GM06990 (cell line): ENCODE data around the gene TPSG1.
"Not testable (repeated sequence)": the region's sequence is repeated elsewhere in the genome, so short reads cannot be mapped to it uniquely, and the experiment has no call there.

Source experiments
- DNase-seq: peaks from one replicate; pipeline ENCODE4 v3.0.0-alpha.2; 2011; ENCODE audit not compliant: insufficient read length; ENCODE audit errors: extremely low read depth
- H3K27me3 ChIP-seq: replicated peaks from 2 replicates; pipeline ENCODE4 v1.6.0; 2011; ENCODE audit warnings: low read length; ENCODE audit not compliant: control insufficient read depth, insufficient read depth
- H3K36me3 ChIP-seq: 2 replicates; pipeline ENCODE4 v1.5.1; 2011; ENCODE audit warnings: low read length; ENCODE audit not compliant: control insufficient read depth, insufficient read depth
- H3K4me3 ChIP-seq: replicated peaks from 2 replicates; pipeline ENCODE4 v1.5.1; 2011; ENCODE audit warnings: low read depth, mild to moderate bottlenecking, control low read depth, low read length
- TF ChIP-seq, protein P1 (sequence below): IDR thresholded peaks from 2 replicates; pipeline ENCODE4 v1.5.1; 2011; ENCODE audit warnings: low read length, control low read depth, mild to moderate bottlenecking, inconsistent platforms; ENCODE audit not compliant: insufficient read depth, poor library complexity, severe bottlenecking

The TPSG1 gene

DNA sequence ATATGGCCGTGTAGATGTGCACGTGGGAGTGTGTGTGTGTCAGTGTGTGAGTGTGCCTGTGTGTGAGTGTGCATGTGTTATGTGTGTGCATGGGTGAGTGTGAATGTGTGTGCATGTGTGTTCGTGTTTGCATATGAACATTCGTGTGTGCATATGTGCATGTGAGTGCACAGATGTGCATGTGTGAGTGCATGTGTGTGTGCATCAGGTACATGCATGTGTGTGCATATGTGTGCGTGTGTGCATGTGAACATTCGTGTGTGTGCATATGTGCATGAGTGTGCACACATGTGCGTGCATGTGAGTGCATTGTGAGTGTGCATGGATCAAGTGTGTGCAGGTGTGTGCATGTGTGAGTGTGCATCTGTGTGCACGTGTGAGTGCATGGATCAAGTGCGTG lies 12.9 kb upstream of the TPSG1 start:
- no peaks in the 10 kb centered on the region for H3K27me3 ChIP-seq
- H3K4me3 ChIP-seq, result no peak overlapping the region
- no peaks in the 10 kb centered on the region for H3K36me3 ChIP-seq
- TF ChIP-seq, protein P1, sequence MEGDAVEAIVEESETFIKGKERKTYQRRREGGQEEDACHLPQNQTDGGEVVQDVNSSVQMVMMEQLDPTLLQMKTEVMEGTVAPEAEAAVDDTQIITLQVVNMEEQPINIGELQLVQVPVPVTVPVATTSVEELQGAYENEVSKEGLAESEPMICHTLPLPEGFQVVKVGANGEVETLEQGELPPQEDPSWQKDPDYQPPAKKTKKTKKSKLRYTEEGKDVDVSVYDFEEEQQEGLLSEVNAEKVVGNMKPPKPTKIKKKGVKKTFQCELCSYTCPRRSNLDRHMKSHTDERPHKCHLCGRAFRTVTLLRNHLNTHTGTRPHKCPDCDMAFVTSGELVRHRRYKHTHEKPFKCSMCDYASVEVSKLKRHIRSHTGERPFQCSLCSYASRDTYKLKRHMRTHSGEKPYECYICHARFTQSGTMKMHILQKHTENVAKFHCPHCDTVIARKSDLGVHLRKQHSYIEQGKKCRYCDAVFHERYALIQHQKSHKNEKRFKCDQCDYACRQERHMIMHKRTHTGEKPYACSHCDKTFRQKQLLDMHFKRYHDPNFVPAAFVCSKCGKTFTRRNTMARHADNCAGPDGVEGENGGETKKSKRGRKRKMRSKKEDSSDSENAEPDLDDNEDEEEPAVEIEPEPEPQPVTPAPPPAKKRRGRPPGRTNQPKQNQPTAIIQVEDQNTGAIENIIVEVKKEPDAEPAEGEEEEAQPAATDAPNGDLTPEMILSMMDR, result no peak
- DNase-seq, result no peak

GRCh38 chr16:1236659-1237058 lies 11.6 kb upstream of the TPSG1 start:
- not testable (repeated sequence) for H3K4me3 ChIP-seq, DNase-seq, H3K36me3 ChIP-seq, H3K27me3 ChIP-seq

GRCh38 chr16:1232049-1232748 lies 7.1 kb upstream of the TPSG1 start:
- H3K36me3 ChIP-seq, DNase-seq, H3K27me3 ChIP-seq, H3K4me3 ChIP-seq: not testable (repeated sequence)

DNA sequence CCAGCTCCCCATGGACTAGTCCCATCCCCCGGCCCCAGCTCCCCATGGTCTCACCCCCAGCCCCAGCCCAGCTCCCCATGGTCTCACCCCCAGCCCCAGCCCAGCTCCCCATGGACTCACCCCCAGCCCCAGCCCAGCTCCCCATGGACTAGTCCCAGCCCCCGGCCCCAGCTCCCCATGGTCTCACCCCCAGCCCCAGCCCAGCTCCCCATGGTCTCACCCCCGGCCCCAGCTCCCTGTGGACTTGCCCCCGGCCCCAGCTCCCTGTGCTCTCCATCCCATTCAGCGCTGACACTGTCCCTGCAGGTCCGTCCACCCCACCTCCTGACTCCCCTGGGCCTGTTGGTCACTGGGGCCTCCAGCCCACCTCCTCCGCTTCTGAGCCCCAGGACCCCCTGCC lies 6.2 kb upstream of the TPSG1 start:
- not testable (repeated sequence) for DNase-seq, H3K27me3 ChIP-seq, H3K4me3 ChIP-seq, H3K36me3 ChIP-seq

- not testable (repeated sequence) for H3K27me3 ChIP-seq, H3K36me3 ChIP-seq, DNase-seq, H3K4me3 ChIP-seq
These were observed 5.6 kb upstream of the TPSG1 start for GRCh38 chr16:1230471-1231212.

DNA sequence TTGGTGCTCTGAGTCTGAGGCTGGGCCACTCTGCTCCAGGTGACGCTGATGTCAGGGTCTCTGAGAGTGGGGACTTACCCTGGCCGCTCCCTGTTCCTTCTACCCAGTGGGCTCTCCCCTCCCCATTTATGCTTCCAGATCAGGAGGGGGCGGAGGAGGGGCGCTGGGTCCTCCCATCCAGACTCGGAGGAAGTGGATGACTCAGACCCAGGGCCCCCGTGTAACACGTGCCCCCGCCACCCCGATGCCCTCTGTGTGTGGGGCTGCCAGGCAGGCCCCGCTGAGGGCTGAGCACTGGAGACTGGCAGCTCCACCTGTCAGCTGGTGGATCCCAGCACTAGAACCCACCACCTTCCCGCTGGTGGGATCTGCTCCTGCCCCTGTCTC lies 5.0 kb upstream of the TPSG1 start, which contains the start of gene TPSB2:
Gene TPSB2 (minus strand): TSS at position 101 of the 387 bp plus-strand sequence. CDS start 233 bp downstream, outside the sequence.
- not testable (repeated sequence) for H3K4me3 ChIP-seq, DNase-seq, H3K36me3 ChIP-seq, H3K27me3 ChIP-seq

GRCh38 chr16:1229476-1229875 lies 4.4 kb upstream of the TPSG1 start:
- not testable (repeated sequence) for H3K36me3 ChIP-seq, H3K27me3 ChIP-seq, H3K4me3 ChIP-seq, DNase-seq

DNA sequence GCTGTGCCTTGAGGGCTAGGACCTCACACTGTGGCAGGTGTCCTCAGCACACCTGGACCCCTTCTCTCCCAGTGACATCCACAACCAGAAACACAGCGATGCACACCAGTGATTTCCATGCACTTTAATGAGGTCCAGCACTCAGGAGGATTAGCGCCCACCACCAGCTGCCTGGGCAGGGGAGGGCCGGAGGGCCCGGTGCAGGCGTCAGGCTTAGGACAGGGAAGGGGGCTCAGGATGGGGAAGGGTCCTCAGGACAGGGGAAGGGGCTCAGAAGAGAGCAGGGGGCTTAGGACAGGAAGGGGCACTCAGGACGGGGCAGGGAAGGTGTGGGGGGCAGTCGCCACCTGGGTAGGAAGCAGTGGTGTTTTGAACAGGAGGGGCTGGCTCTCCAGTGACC lies 3.2 kb upstream of the TPSG1 start:
- H3K4me3 ChIP-seq, H3K36me3 ChIP-seq: not testable (repeated sequence)

DNA sequence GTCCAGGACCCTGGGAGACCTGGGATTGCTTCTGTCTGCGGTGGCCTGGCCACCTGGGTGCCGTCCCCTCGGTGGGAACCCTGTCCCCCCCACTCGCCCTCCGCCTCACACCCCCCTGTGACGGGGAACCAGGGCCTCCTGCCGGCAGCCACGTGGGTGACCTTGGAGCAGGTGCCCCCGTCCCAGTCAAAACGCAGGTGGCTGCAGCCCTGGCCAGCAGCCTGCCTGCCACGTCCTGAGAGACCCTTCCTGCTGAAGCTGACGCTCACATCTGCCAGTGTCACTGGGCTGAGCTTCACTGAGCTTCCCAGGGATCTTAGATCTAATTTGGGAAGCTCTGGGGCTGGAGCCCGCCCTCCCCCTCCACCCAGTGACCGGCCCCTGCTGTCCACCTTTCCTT lies 1.6 kb upstream of the TPSG1 start:
- not testable (repeated sequence) for H3K27me3 ChIP-seq, DNase-seq, H3K36me3 ChIP-seq, H3K4me3 ChIP-seq

More for the DNA sequence above, 3.2 kb upstream of the TPSG1 start:
- not testable (repeated sequence) for H3K27me3 ChIP-seq, DNase-seq

DNA sequence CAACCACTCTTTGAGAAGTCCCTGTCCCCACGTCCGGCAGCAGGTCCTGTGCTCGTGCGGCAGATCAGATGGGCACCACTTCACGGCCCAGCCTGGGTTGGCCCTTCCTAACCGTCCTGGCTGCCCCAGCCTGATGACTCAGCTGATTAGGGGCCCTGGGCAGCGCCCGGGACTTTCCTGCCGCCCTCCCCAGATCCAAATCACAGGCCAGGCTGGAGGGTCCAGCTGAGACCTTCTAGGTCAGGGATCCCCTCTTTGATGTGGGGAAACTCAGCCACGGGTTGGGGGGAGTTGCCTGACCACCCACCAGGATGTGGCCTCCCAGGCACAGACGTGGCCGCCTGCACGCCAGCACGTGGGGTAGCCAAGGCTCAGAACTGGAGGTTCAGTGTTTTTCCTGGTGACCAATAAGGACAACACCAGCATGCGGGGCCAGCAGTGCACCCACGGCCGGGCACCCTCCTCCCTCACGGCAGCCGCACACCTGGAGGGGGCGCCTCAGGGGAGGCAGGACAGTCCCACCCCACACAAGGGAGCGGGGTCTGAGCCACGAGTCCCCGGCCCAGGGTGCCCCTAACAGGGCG lies 752 bp upstream of the TPSG1 start:
- H3K27me3 ChIP-seq, H3K36me3 ChIP-seq, H3K4me3 ChIP-seq, DNase-seq: not testable (repeated sequence)
